Right renal pelvis (tissue), 4 donors: ENCODE results near the gene ORAI2. TPM values are rescaled to one million over a fixed set of nuclear protein-coding genes. Genes with fewer than 3 reads are reported as not detected.
"Not testable (repeated sequence)": the region's sequence is repeated elsewhere in the genome, so short reads cannot be mapped to it uniquely, and the experiment has no call there.

Experiments used
- DNase-seq, 4 donors: peaks; one replicate each; pipeline ENCODE4 v3.0.0-alpha.2; 2013; ENCODE audit warnings: low read depth in 4 of 4, low spot score in 3 of 4, missing footprints in 1 of 4
- polyA plus RNA-seq, 4 donors: library from polyadenylated mRNA; unstranded; fragments of 120-200 nt; gene quantifications; one replicate each; pipeline ENCODE4 v1.2.1, GENCODE V29; 2013; ENCODE audit not compliant: insufficient read length in 4 of 4

ORAI2 gene
- polyA plus RNA-seq, result 10 to 100 TPM; 19.6 to 29.8 (median 21.4) TPM

GRCh38 chr7:102433219-102434038 is at the start of gene ORAI2:
TSS of gene ORAI2 (plus strand) at chr7:102433575. CDS start at chr7:102438957, 5,382 bp downstream.
- DNase-seq, result no peak

- DNase-seq, result no peak
Measured at GRCh38 chr7:102387064-102387463, 46.3 kb upstream of the ORAI2 start.

- DNase-seq, result no peak
Measured at GRCh38 chr7:102389810-102390209, 43.6 kb upstream of the ORAI2 start.

GRCh38 chr7:102390697-102391484 is 42.5 kb upstream of the ORAI2 start:
- peak; percentile 57 to 68 (median 64) for DNase-seq

- DNase-seq, result no peak
Measured at GRCh38 chr7:102392330-102392729, 41.0 kb upstream of the ORAI2 start.

GRCh38 chr7:102393467-102393866 is 39.9 kb upstream of the ORAI2 start:
- no peak for DNase-seq

- DNase-seq, result peak in 1 of 4 donors; percentile 12
Measured at GRCh38 chr7:102395592-102395872, 37.8 kb upstream of the ORAI2 start.

- peak; percentile 80 to 85 (median 81) for DNase-seq
Measured at GRCh38 chr7:102395873-102396709, 37.3 kb upstream of the ORAI2 start, which contains the start of gene PRKRIP1. TSS of gene PRKRIP1 (plus strand) at chr7:102396363. CDS start at chr7:102396412, 49 bp downstream.

GRCh38 chr7:102396710-102397019 is 36.7 kb upstream of the ORAI2 start:
- no peak for DNase-seq

- no peak for DNase-seq
Measured at GRCh38 chr7:102398543-102398942, 34.8 kb upstream of the ORAI2 start.

GRCh38 chr7:102400360-102400759 is 33.0 kb upstream of the ORAI2 start:
- no peak for DNase-seq

GRCh38 chr7:102403563-102403962 is 29.8 kb upstream of the ORAI2 start:
- DNase-seq, result no peak

- DNase-seq, result peak in 2 of 4 donors; percentile 14 to 28
Measured at GRCh38 chr7:102404005-102404861, 29.1 kb upstream of the ORAI2 start.

GRCh38 chr7:102404862-102405188 is 28.6 kb upstream of the ORAI2 start:
- not testable (repeated sequence) for DNase-seq

GRCh38 chr7:102407910-102408309 is 25.5 kb upstream of the ORAI2 start:
- no peak for DNase-seq

GRCh38 chr7:102408530-102408929 is 24.8 kb upstream of the ORAI2 start:
- DNase-seq, result not testable (repeated sequence)

GRCh38 chr7:102409340-102409739 is 24.0 kb upstream of the ORAI2 start:
- DNase-seq, result no peak

GRCh38 chr7:102410123-102410522 is 23.3 kb upstream of the ORAI2 start:
- no peak for DNase-seq

GRCh38 chr7:102410918-102411317 is 22.5 kb upstream of the ORAI2 start:
- DNase-seq, result no peak

GRCh38 chr7:102412548-102412947 is 20.8 kb upstream of the ORAI2 start:
- no peak for DNase-seq
